GM23338 (cell line): ENCODE measurements around the gene ABAT.

Experiments
- EZH2phosphoT487 ChIP-seq: fragments of 200-600 bp; sonication (generic); IDR thresholded peaks from one replicate; pipeline ENCODE4 v1.8.1; 2018; ENCODE audit warnings: antibody characterized with exemption; ENCODE audit not compliant: unreplicated experiment
- TF ChIP-seq, protein P1 (sequence below), 2 experiments: fragments of 200-600 bp in 1 of 2; sonication (generic) in 1 of 2; conservative IDR thresholded peaks; 2 replicates each; pipeline versions ENCODE4 v1.5.1 to v1.6.1; 2016 to 2017; ENCODE audit warnings: antibody characterized with exemption in 2 of 2, low read depth in 2 of 2, mild to moderate bottlenecking in 2 of 2, moderate library complexity in 1 of 2

DNA sequence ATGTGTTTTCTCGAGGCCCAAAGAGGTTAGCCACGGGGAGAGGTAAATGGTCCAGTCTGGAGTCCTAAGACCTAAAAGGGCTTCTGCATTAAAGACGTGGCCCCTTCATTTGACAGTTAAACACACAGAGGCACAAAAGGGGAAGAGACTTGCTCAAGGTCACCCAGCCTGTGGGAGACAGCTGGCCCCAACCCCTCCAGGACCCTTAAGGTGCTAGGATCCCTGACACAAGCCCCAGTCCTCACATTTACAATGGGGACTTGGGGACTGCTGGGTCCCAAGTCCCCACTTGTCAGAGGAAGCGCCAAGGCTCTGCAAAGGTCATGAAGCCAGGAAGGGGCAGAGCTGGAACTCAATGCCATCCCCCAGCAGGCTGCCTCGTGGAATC lies 1.7 kb downstream of the ABAT start:
- no peak for TF ChIP-seq EZH2phosphoT487
- TF ChIP-seq, protein P1, sequence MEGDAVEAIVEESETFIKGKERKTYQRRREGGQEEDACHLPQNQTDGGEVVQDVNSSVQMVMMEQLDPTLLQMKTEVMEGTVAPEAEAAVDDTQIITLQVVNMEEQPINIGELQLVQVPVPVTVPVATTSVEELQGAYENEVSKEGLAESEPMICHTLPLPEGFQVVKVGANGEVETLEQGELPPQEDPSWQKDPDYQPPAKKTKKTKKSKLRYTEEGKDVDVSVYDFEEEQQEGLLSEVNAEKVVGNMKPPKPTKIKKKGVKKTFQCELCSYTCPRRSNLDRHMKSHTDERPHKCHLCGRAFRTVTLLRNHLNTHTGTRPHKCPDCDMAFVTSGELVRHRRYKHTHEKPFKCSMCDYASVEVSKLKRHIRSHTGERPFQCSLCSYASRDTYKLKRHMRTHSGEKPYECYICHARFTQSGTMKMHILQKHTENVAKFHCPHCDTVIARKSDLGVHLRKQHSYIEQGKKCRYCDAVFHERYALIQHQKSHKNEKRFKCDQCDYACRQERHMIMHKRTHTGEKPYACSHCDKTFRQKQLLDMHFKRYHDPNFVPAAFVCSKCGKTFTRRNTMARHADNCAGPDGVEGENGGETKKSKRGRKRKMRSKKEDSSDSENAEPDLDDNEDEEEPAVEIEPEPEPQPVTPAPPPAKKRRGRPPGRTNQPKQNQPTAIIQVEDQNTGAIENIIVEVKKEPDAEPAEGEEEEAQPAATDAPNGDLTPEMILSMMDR (conservative IDR thresholded peaks at IDR 0.05; ENCODE audit: low read depth in 2 of 2): no peak
